Liver (tissue), 9 donors: ENCODE results near the gene CDIPT. TPM values are rescaled to one million over a fixed set of nuclear protein-coding genes. Genes with fewer than 3 reads are reported as not detected.

ENCODE experiments used
- DNase-seq: peaks from one replicate; pipeline ENCODE4 v3.0.0-alpha.2; 2017; ENCODE audit warnings: low spot score
- H3K27ac ChIP-seq, 2 donors: one replicate each; pipeline ENCODE4 v1.7.0; 2013; ENCODE audit warnings: inconsistent platforms in 2 of 2, low read length in 2 of 2, control low read depth in 1 of 2, low read depth in 1 of 2, mild to moderate bottlenecking in 1 of 2
- H3K27me3 ChIP-seq, 4 donors: one replicate each; pipeline versions ENCODE4 v1.6.1 to v1.7.0; 2013; ENCODE audit warnings: low read length in 3 of 4, inconsistent platforms in 1 of 4, mild to moderate bottlenecking in 1 of 4, moderate library complexity in 1 of 4; ENCODE audit not compliant: control insufficient read depth in 4 of 4, insufficient read depth in 4 of 4
- H3K36me3 ChIP-seq, 4 donors: one replicate each; pipeline versions ENCODE4 v1.6.1 to v1.7.0; 2013; ENCODE audit warnings: low read length in 3 of 4, mild to moderate bottlenecking in 3 of 4, low read depth in 1 of 4, moderate library complexity in 1 of 4; ENCODE audit not compliant: control insufficient read depth in 4 of 4, insufficient read depth in 3 of 4
- H3K4me1 ChIP-seq, 4 donors: one replicate each; pipeline versions ENCODE4 v1.6.1 to v1.7.0; 2013; ENCODE audit warnings: low read length in 3 of 4, mild to moderate bottlenecking in 3 of 4, moderate library complexity in 1 of 4; ENCODE audit not compliant: control insufficient read depth in 4 of 4, insufficient read depth in 4 of 4
- H3K4me3 ChIP-seq, 3 donors: one replicate each; pipeline versions ENCODE4 v1.6.1 to v1.7.0; 2013; ENCODE audit warnings: low read length in 3 of 3, control low read depth in 1 of 3, low read depth in 1 of 3, mild to moderate bottlenecking in 1 of 3
- H3K9ac ChIP-seq, 2 donors: one replicate each; pipeline ENCODE4 v1.7.0; 2013; ENCODE audit warnings: low read length in 2 of 2, mild to moderate bottlenecking in 2 of 2, moderate library complexity in 2 of 2, control low read depth in 1 of 2, low read depth in 1 of 2
- H3K9me3 ChIP-seq, 4 donors: one replicate each; pipeline versions ENCODE4 v1.6.1 to v1.7.0; 2013; ENCODE audit warnings: low read length in 3 of 4; ENCODE audit not compliant: control insufficient read depth in 4 of 4
- FOXA1 ChIP-seq: IDR thresholded peaks from 2 replicates; pipeline ENCODE4 v1.6.1; 2016; ENCODE audit warnings: antibody characterized with exemption
- FOXA2 ChIP-seq: IDR thresholded peaks from 2 replicates; pipeline ENCODE4 v1.6.1; 2016; ENCODE audit warnings: antibody characterized with exemption
- GABPA ChIP-seq, 2 donors: IDR thresholded peaks in 1 of 2; conservative IDR thresholded peaks in 1 of 2; 2 replicates each; pipeline ENCODE4 v1.6.1; 2016; ENCODE audit warnings: antibody characterized with exemption in 2 of 2, mild to moderate bottlenecking in 1 of 2, moderate library complexity in 1 of 2
- HNF4A ChIP-seq, 2 donors: conservative IDR thresholded peaks; 2 replicates each; pipeline ENCODE4 v1.6.1; 2016; ENCODE audit warnings: antibody characterized with exemption in 2 of 2, mild to moderate bottlenecking in 2 of 2
- HNF4G ChIP-seq: IDR thresholded peaks from 2 replicates; pipeline ENCODE4 v1.6.1; 2016; ENCODE audit warnings: antibody characterized with exemption
- RAD21 ChIP-seq, 2 donors: IDR thresholded peaks; 2 replicates each; pipeline ENCODE4 v1.6.1; 2016; ENCODE audit warnings: antibody characterized with exemption in 2 of 2, mild to moderate bottlenecking in 2 of 2
- RXRA ChIP-seq, 2 donors: IDR thresholded peaks; 2 replicates each; pipeline ENCODE4 v1.6.1; 2017 to 2018; ENCODE audit warnings: antibody characterized with exemption in 2 of 2, mild to moderate bottlenecking in 1 of 2
- WGBS: extraction: QIAGEN DNeasy Blood & Tissue Kit; methylation state at CpG from one replicate; pipeline ENCODE4 v1.1.7; 2013; 5-methylcytosine and 5-hydroxymethylcytosine counted together
- polyA plus RNA-seq, 2 donors: library from polyadenylated mRNA; stranded (reverse) in 1 of 2; unstranded in 1 of 2; fragments of 200-250 nt in 1 of 2; fragments of >200 nt in 1 of 2; fragmentation: Nextera tagmentation in 1 of 2; extraction: Ambion mirVana in 1 of 2; gene quantifications; one replicate each; pipeline versions ENCODE4 v1.2.1 to v1.2.3, GENCODE V29; 2013 to 2015
- total RNA-seq, 2 donors: library from RNA; depleted of rRNA; stranded (reverse); fragments of >200 nt; gene quantifications; one replicate each; pipeline ENCODE4 v1.2.3, GENCODE V29; 2014
- TF ChIP-seq, protein P1 (sequence below): IDR thresholded peaks from 2 replicates; pipeline ENCODE4 v1.6.1; 2016; ENCODE audit warnings: antibody characterized with exemption
- TF ChIP-seq, protein P2 (sequence below): IDR thresholded peaks from 2 replicates; pipeline ENCODE4 v1.6.1; 2016; ENCODE audit warnings: antibody characterized with exemption
- TF ChIP-seq, protein P3 (sequence below): IDR thresholded peaks from 2 replicates; pipeline ENCODE4 v1.6.1; 2016; ENCODE audit warnings: antibody characterized with exemption, mild to moderate bottlenecking
- donor health status: healthy.
- donor health status: healthy.
- donor health status: healthy.
- donor health status: healthy.
- donor health status: healthy.

CDIPT gene
- total and polyA plus RNA-seq, 4 donors: 31.4 to 102 (median 38.4) TPM

GRCh38 chr16:29898135-29898803, 35.2 kb upstream of the CDIPT start (continued):
- TF ChIP-seq, protein P1, sequence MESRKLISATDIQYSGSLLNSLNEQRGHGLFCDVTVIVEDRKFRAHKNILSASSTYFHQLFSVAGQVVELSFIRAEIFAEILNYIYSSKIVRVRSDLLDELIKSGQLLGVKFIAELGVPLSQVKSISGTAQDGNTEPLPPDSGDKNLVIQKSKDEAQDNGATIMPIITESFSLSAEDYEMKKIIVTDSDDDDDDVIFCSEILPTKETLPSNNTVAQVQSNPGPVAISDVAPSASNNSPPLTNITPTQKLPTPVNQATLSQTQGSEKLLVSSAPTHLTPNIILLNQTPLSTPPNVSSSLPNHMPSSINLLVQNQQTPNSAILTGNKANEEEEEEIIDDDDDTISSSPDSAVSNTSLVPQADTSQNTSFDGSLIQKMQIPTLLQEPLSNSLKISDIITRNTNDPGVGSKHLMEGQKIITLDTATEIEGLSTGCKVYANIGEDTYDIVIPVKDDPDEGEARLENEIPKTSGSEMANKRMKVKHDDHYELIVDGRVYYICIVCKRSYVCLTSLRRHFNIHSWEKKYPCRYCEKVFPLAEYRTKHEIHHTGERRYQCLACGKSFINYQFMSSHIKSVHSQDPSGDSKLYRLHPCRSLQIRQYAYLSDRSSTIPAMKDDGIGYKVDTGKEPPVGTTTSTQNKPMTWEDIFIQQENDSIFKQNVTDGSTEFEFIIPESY: no peak

DNA sequence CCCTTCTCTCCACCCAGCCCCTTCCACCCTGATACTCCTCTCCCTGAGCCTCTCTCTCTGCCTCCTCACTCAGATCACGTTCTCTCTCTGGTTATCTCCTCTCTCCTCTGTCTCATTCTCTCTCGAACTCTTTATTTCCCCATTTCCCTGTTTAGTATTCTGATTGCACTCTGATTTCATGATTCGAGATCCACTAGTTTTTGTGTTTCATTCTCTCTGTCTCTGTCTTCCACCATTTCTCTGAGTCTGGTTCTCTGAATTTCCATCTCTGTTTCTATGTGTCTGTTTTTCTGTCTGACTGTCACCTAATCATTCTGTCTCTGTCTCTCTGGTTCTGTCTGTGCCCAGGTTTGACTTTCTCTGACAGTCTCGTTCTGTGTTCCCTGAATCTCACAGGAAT, 34.3 kb upstream of the CDIPT start:
- Histone ChIP-seq H3K36me3 (no peaks in the 10 kb centered on the region), H3K9me3 (no peaks in the 10 kb centered on the region), H3K27me3 (peaks cover 0 to 6% (median 1%) of the 10 kb centered on the region in 4 donors), H3K4me3 (no peak overlapping the region), H3K27ac (no peak overlapping the region), H3K9ac (no peak overlapping the region), H3K4me1 (peaks cover 2 to 12% (median 6%) of the 10 kb centered on the region in 4 donors)
- WGBS: 63% methylated on average over 4 of the region's 4 CpGs
- DNase-seq: no peak
- TF ChIP-seq RAD21 (IDR thresholded peaks at IDR 0.05) (no peak), FOXA2 (no peak), HNF4A (conservative IDR thresholded peaks at IDR 0.05) (no peak), GABPA (IDR thresholded peaks at IDR 0.05 in 1 of 2, conservative IDR thresholded peaks at IDR 0.05 in 1 of 2) (no peak), HNF4G (no peak), RXRA (IDR thresholded peaks at IDR 0.05) (no peak), FOXA1 (no peak)
- TF ChIP-seq, protein P1: no peak
- TF ChIP-seq, protein P2, sequence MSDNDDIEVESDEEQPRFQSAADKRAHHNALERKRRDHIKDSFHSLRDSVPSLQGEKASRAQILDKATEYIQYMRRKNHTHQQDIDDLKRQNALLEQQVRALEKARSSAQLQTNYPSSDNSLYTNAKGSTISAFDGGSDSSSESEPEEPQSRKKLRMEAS: no peak
- TF ChIP-seq, protein P3, sequence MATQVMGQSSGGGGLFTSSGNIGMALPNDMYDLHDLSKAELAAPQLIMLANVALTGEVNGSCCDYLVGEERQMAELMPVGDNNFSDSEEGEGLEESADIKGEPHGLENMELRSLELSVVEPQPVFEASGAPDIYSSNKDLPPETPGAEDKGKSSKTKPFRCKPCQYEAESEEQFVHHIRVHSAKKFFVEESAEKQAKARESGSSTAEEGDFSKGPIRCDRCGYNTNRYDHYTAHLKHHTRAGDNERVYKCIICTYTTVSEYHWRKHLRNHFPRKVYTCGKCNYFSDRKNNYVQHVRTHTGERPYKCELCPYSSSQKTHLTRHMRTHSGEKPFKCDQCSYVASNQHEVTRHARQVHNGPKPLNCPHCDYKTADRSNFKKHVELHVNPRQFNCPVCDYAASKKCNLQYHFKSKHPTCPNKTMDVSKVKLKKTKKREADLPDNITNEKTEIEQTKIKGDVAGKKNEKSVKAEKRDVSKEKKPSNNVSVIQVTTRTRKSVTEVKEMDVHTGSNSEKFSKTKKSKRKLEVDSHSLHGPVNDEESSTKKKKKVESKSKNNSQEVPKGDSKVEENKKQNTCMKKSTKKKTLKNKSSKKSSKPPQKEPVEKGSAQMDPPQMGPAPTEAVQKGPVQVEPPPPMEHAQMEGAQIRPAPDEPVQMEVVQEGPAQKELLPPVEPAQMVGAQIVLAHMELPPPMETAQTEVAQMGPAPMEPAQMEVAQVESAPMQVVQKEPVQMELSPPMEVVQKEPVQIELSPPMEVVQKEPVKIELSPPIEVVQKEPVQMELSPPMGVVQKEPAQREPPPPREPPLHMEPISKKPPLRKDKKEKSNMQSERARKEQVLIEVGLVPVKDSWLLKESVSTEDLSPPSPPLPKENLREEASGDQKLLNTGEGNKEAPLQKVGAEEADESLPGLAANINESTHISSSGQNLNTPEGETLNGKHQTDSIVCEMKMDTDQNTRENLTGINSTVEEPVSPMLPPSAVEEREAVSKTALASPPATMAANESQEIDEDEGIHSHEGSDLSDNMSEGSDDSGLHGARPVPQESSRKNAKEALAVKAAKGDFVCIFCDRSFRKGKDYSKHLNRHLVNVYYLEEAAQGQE: no peak

DNA sequence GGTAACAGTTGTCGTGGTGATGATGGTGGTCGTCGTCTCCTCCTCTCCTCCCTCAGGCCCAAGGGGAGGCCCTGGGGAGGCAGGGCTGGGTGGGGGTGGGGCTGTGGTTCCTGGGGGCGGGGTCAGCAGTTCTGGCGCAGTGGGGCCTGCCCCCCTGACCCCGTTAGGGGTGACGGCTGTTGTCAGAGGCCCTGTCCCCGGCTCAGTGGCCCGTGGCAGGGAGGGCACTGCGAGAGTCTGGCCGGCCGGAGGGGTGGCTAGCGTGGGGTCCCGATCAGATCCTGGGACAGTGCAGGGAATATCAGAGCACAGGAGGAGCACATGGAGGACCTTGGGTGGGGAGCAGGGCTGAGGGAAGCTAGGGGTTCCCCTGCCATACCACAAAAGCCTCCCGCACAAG, 33.8 kb upstream of the CDIPT start:
- H3K4me3 ChIP-seq: no peak overlapping the region
- H3K36me3 ChIP-seq: no peaks in the 10 kb centered on the region
- H3K4me1 ChIP-seq: peaks cover 2 to 12% (median 7%) of the 10 kb centered on the region in 4 donors
- H3K27ac ChIP-seq: no peak overlapping the region
- no peak overlapping the region for H3K9ac ChIP-seq
- H3K9me3 ChIP-seq: no peaks in the 10 kb centered on the region
- no peak for DNase-seq
- TF ChIP-seq, protein P1: no peak
- 55% methylated on average over 15 of the region's 15 CpGs for WGBS
- peaks cover 0 to 6% (median 1%) of the 10 kb centered on the region in 4 donors for H3K27me3 ChIP-seq
